IMR-90 (cell line): ENCODE data around the gene TTC3. TPM values are rescaled to one million over a fixed set of nuclear protein-coding genes. Genes with fewer than 3 reads are reported as not detected.

Source experiments
- ATAC-seq: fragments of 200-7000 bp; cut with Tn5 transposase; 2 replicates; pipeline ENCODE4 v1.9.1; 2020; ENCODE audit warnings: low read depth, mild to moderate bottlenecking, moderate library complexity
- BruUV-seq: library from RNA; stranded (reverse); fragments of 400-500 nt; replicated peaks from 2 replicates; lab custom pipeline; 2021; lab: Mats Ljungman, UMichigan
- CTCF ChIA-PET: fragments of 300-600 bp; formaldehyde crosslinking; extraction: SDS; loops from one replicate; lab custom pipeline; 2021; ENCODE audit warnings: antibody characterized with exemption; lab: Yijun Ruan, JAX
- POLR2A ChIA-PET: fragments of 300-600 bp; sonication (Branson Sonifier 250); formaldehyde crosslinking; loops from one replicate; lab custom pipeline; 2022; ENCODE audit warnings: antibody characterized with exemption; ENCODE audit not compliant: unreplicated experiment; lab: Charles Lee
- DNase-seq: peaks from one replicate; pipeline ENCODE4 v3.0.0; 2013
- H2AFZ ChIP-seq: replicated peaks from 2 replicates; pipeline ENCODE3; 2013; ENCODE audit warnings: low read length, mild to moderate bottlenecking; ENCODE audit not compliant: poor library complexity
- H2AK5ac ChIP-seq: 2 replicates; pipeline ENCODE4 v1.6.1; 2013; ENCODE audit warnings: low read depth, low read length, inconsistent platforms
- H2AK9ac ChIP-seq: replicated peaks from 2 replicates; pipeline ENCODE3; 2013; ENCODE audit warnings: mild to moderate bottlenecking, low read depth, low read length, moderate library complexity; ENCODE audit not compliant: poor library complexity
- H2BK120ac ChIP-seq: 2 replicates; pipeline ENCODE4 v1.6.1; 2013; ENCODE audit warnings: low read depth, low read length, inconsistent platforms
- H2BK15ac ChIP-seq: 3 replicates; pipeline ENCODE4 v1.6.1; 2013; ENCODE audit warnings: low read depth, low read length, inconsistent platforms
- H2BK20ac ChIP-seq: 2 replicates; pipeline ENCODE4 v1.6.1; 2013; ENCODE audit warnings: low read depth, mild to moderate bottlenecking, inconsistent platforms, low read length, moderate library complexity
- H2BK5ac ChIP-seq: 2 replicates; pipeline ENCODE4 v1.6.1; 2013; ENCODE audit warnings: mild to moderate bottlenecking, low read depth, low read length, inconsistent platforms; ENCODE audit not compliant: poor library complexity, severe bottlenecking
- H3K14ac ChIP-seq: replicated peaks from 2 replicates; pipeline ENCODE4 v1.6.1; 2013; ENCODE audit warnings: low read depth, low read length, inconsistent platforms
- H3K18ac ChIP-seq: 2 replicates; pipeline ENCODE4 v1.6.1; 2013; ENCODE audit warnings: low read depth, low read length, control low read depth
- H3K23ac ChIP-seq: 2 replicates; pipeline ENCODE4 v1.6.1; 2013; ENCODE audit warnings: low read depth, low read length, inconsistent platforms
- H3K27ac ChIP-seq: 2 replicates; pipeline ENCODE4 v1.5.1; 2013; ENCODE audit warnings: mild to moderate bottlenecking, control low read depth, low read length; ENCODE audit not compliant: insufficient read depth
- H3K27me3 ChIP-seq: 2 replicates; pipeline ENCODE4 v1.6.1; 2013; ENCODE audit warnings: low read length; ENCODE audit not compliant: control insufficient read depth, insufficient read depth
- H3K36me3 ChIP-seq: 2 replicates; pipeline ENCODE4 v1.6.1; 2013; ENCODE audit warnings: low read length, mixed read lengths; ENCODE audit not compliant: control insufficient read depth, insufficient read depth
- H3K4ac ChIP-seq: 2 replicates; pipeline ENCODE4 v1.6.1; 2013; ENCODE audit warnings: low read depth, low read length, inconsistent platforms
- H3K4me1 ChIP-seq: 2 replicates; pipeline ENCODE4 v1.6.1; 2013; ENCODE audit warnings: low read length, mixed read lengths; ENCODE audit not compliant: control insufficient read depth, insufficient read depth
- H3K4me2 ChIP-seq: 2 replicates; pipeline ENCODE4 v1.6.1; 2013; ENCODE audit warnings: low read depth, mild to moderate bottlenecking, control low read depth, low read length, moderate library complexity
- H3K4me3 ChIP-seq: 2 replicates; pipeline ENCODE4 v1.5.1; 2013; ENCODE audit warnings: low read depth, mild to moderate bottlenecking, control low read depth, low read length, moderate library complexity; ENCODE audit not compliant: insufficient read depth
- H3K56ac ChIP-seq: 2 replicates; pipeline ENCODE4 v1.6.1; 2013; ENCODE audit warnings: low read length, inconsistent platforms; ENCODE audit not compliant: insufficient read depth; ENCODE audit errors: extremely low read depth
- H3K79me1 ChIP-seq, 2 experiments: 2 replicates each; pipeline ENCODE4 v1.6.1; 2013; ENCODE audit warnings: low read length in 2 of 2, inconsistent platforms in 1 of 2, low read depth in 1 of 2
- H3K9ac ChIP-seq: 2 replicates; pipeline ENCODE4 v1.6.1; 2013; ENCODE audit warnings: low read depth, low read length, control low read depth
- H3K9me1 ChIP-seq: 2 replicates; pipeline ENCODE4 v1.6.1; 2013; ENCODE audit warnings: low read length, inconsistent platforms; ENCODE audit not compliant: insufficient read depth
- H3K9me3 ChIP-seq: 2 replicates; pipeline ENCODE4 v1.6.1; 2013; ENCODE audit warnings: low read length; ENCODE audit not compliant: control insufficient read depth, insufficient read depth
- H4K20me1 ChIP-seq: 2 replicates; pipeline ENCODE4 v1.6.1; 2013; ENCODE audit warnings: low read length, inconsistent platforms; ENCODE audit not compliant: insufficient read depth
- H4K5ac ChIP-seq: 2 replicates; pipeline ENCODE4 v1.6.1; 2013; ENCODE audit warnings: mild to moderate bottlenecking, low read depth, low read length, control low read depth
- H4K8ac ChIP-seq, 2 experiments: 2 replicates each; pipeline ENCODE4 v1.6.1; 2013; ENCODE audit warnings: low read depth in 2 of 2, low read length in 2 of 2, control low read depth in 1 of 2, inconsistent platforms in 1 of 2
- H4K91ac ChIP-seq: 2 replicates; pipeline ENCODE4 v1.6.1; 2013; ENCODE audit warnings: low read depth, low read length, inconsistent platforms; ENCODE audit not compliant: insufficient read depth
- BHLHE40 ChIP-seq: fragments of 150-350 bp; IDR thresholded peaks from 2 replicates; pipeline ENCODE4 v1.6.1; 2016; ENCODE audit warnings: mild to moderate bottlenecking, low read depth, low read length
- FOS ChIP-seq: fragments of 150-350 bp; IDR thresholded peaks from 2 replicates; pipeline ENCODE4 v1.6.1; 2016; ENCODE audit warnings: low read depth, low read length
- MXI1 ChIP-seq: IDR thresholded peaks from 2 replicates; pipeline ENCODE4 v1.6.1; 2012; ENCODE audit warnings: low read depth, mild to moderate bottlenecking, low read length, moderate library complexity, borderline replicate concordance
- NFE2L2 ChIP-seq: fragments of 150-350 bp; IDR thresholded peaks from 2 replicates; pipeline ENCODE4 v1.6.1; 2016; ENCODE audit warnings: low read depth, mild to moderate bottlenecking, low read length
- POLR2A ChIP-seq: IDR thresholded peaks from 2 replicates; pipeline ENCODE4 v1.6.1; 2012; ENCODE audit warnings: mild to moderate bottlenecking, low read depth, low read length
- RAD21 ChIP-seq: IDR thresholded peaks from 2 replicates; pipeline ENCODE4 v1.6.1; 2012; ENCODE audit warnings: low read length, improper control_type of control experiment
- RFX5 ChIP-seq: IDR thresholded peaks from 2 replicates; pipeline ENCODE4 v1.8.0; 2012; ENCODE audit warnings: low read depth, mild to moderate bottlenecking, low read length, moderate library complexity
- SMC3 ChIP-seq: fragments of 150-350 bp; IDR thresholded peaks from 2 replicates; pipeline ENCODE4 v1.6.1; 2016; ENCODE audit warnings: low read depth, mild to moderate bottlenecking, antibody characterized with exemption, low read length, moderate library complexity
- WGBS, 2 experiments: methylation state at CpG; one replicate each; pipeline versions ENCODE4 v1.1.5 to v1.1.7; 2013; ENCODE audit warnings: missing lambda C conversion rate in 2 of 2; ENCODE audit not compliant: insufficient read length in 1 of 2; ENCODE audit errors: extremely low coverage in 2 of 2; 5-methylcytosine and 5-hydroxymethylcytosine counted together
- dilution Hi-C: fragments of 300-500 bp; cut with HindIII; formaldehyde crosslinking; loops from one replicate; pipeline ENCODE4 v1.14.3; 2018; ENCODE audit warnings: low sequenced_read_pairs; ENCODE audit not compliant: unreplicated experiment
- in situ Hi-C: fragments of 300-500 bp; cut with MboI; formaldehyde crosslinking; loops from 3 replicates; pipeline ENCODE4 v1.14.3; 2019; ENCODE audit warnings: low sequenced_read_pairs, inconsistent platforms, mixed read lengths
- intact Hi-C: fragments of 100-400 bp; cut with micrococcal nuclease; formaldehyde crosslinking; loops from 2 replicates; pipeline ENCODE4 v1.10.0; 2022
- polyA plus RNA-seq, 3 experiments: library from polyadenylated mRNA; depleted of rRNA; stranded (reverse); fragments of >200 nt; gene quantifications; 2 replicates each; pipeline ENCODE4 v1.2.3, GENCODE V29; 2012; ENCODE audit warnings: low replicate concordance in 1 of 3
- total RNA-seq: library from RNA; depleted of rRNA; stranded (reverse); fragments of >200 nt; gene quantifications from 2 replicates; pipeline ENCODE4 v1.2.3, GENCODE V29; 2012

TTC3 gene
- total and polyA plus RNA-seq, 2 of the 4 experiments (the other 2 are of a cell fraction) = 96.7 to 293 TPM

DNA sequence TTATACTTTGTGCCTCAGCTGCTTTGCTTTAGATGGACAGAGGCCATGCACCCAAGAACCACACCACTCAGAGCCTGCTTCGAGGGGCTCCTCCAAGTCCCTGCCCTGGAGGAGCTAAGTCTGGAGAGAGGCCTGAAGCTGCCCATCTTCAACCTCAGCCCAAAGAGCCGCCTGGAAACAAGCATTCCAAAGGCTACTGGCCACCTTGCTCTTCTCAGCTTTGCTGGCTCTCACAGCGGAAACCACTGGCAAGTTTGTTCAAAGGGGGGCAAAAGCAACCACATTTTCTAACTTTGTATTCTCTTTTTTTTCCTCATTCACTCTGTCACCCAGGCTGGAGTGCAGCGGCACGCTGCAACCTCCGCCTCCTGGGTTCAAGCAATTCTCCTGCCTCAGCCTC, 170.9 kb downstream of the TTC3 start:
- peaks cover 11% of the 10 kb centered on the region for H3K36me3 ChIP-seq
- TF ChIP-seq FOS (no peak), BHLHE40 (no peak), MXI1 (no peak), NFE2L2 (no peak), RAD21 (no peak), RFX5 (no peak), SMC3 (no peak), POLR2A (no peak)
- H3K23ac ChIP-seq = no peak overlapping the region
- no peak overlapping the region for H2BK5ac ChIP-seq
- no peak overlapping the region for H4K91ac ChIP-seq
- no peaks in the 10 kb centered on the region for H3K9me3 ChIP-seq
- in situ Hi-C loops = no loop called here
- no peak overlapping the region for H3K18ac ChIP-seq
- POLR2A ChIA-PET = no interaction called here
- no peak overlapping the region for H3K4me2 ChIP-seq
- peaks cover 50% of the 10 kb centered on the region for H4K20me1 ChIP-seq
- peaks cover 30 to 70% of the 10 kb centered on the region in 2 experiments for H3K79me1 ChIP-seq
- no peak overlapping the region for H2AK9ac ChIP-seq
- H2BK15ac ChIP-seq = no peak overlapping the region
- no peak overlapping the region for H3K14ac ChIP-seq
- no peak overlapping the region for H4K5ac ChIP-seq
- no peak overlapping the region for H3K27ac ChIP-seq
- H3K4ac ChIP-seq = no peak overlapping the region
- no peak overlapping the region for H3K56ac ChIP-seq
- no peak overlapping the region for H2AFZ ChIP-seq
- H3K4me1 ChIP-seq = peaks cover 3% of the 10 kb centered on the region
- WGBS, 2 experiments = 88% methylated on average over 1 of the region's 6 CpGs; no CpG with 5 or more reads in 1 of the 2 experiments
- H3K9ac ChIP-seq = no peak overlapping the region
- dilution Hi-C loops = no loop called here
- no peak overlapping the region for H2BK120ac ChIP-seq
- BruUV-seq = no TSS peak
- ATAC-seq (no peak), DNase-seq (no peak)
- CTCF ChIA-PET = no interaction called here
- H2BK20ac ChIP-seq = no peak overlapping the region
- H3K9me1 ChIP-seq = peaks cover 15% of the 10 kb centered on the region; the same call in 1 of the 2 replicates
- H3K27me3 ChIP-seq = no peaks in the 10 kb centered on the region
- intact Hi-C loops = no loop called here
- H2AK5ac ChIP-seq = no peak overlapping the region
- no peak overlapping the region for H4K8ac ChIP-seq
- H3K4me3 ChIP-seq = no peak overlapping the region
